Measurements from ENCODE around the gene SERTAD1. TPM values are rescaled to one million over a fixed set of nuclear protein-coding genes. Genes with fewer than 3 reads are reported as not detected.
A peak's percentile ranks its signal among the peaks of the same experiment; 100 is the strongest.

Gene SERTAD1
- total and polyA plus RNA-seq, 4 experiments from 2014 or later: 5.4 to 11.3 (median 10.6) TPM

DNA sequence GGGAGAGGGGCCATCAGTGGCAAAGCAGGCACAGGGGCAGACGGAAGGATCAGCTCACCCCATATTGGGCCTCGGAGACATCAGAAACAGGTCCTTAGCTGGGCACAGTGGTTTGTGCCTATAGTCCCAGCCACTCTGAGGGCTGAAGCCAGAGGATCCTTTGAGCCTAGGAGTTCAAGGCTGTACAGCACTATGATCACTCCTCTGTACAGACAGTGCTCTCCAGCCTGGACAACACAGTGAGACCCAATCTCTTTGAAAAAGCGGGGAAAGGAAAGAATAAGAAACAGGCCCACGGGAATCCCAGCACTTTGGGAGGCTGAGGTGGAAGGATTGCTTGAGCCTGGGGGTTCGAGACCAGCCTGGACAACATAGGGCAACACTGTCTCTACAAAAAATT lies 6.0 kb downstream of the SERTAD1 start:
- no peak for DNase-seq
- ChIA-PET POLR2A (ENCODE audit: partially characterized antibody) (interaction anchor here (0.7 to 8.9 kb wide), 8 partner anchors 14 to 1014 kb away, joined by 3 to 227 read pairs (median 12); partner anchors contain the start of genes BLVRB and SERTAD3), CTCF (ENCODE audit: partially characterized antibody) (interaction anchor here (0.7 to 3.9 kb wide), 21 partner anchors 9 to 190 kb away, joined by 3 to 66 read pairs (median 5); partner anchors contain the start of genes BLVRB, SERTAD3 and SPTBN4)
- Mint-ChIP-seq H3K27ac (peak overlapping the region in 5 of 7 donors; percentile 24 to 85 (median 65)), H3K4me3 (peak overlapping the region; percentile 29 to 88 (median 77)), H3K9me3 (no peaks in the 10 kb centered on the region), H3K36me3 (peaks cover 0 to 10% of the 10 kb centered on the region in 2 donors), H3K4me1 (peaks cover 18 to 43% (median 33%) of the 10 kb centered on the region in 4 donors), H3K27me3 (no peaks in the 10 kb centered on the region)
- H3K27me3 ChIP-seq (ENCODE audit: insufficient read depth, low read length): no peaks in the 10 kb centered on the region
- H3K9me3 ChIP-seq (ENCODE audit: control insufficient read depth in 1 of 2, low read length in 2 of 2): no peaks in the 10 kb centered on the region
- no peak overlapping the region for H3K4me3 ChIP-seq (ENCODE audit: low read length in 2 of 2)
- intact Hi-C loops (cut with micrococcal nuclease): loop anchor here (1.0 to 10.0 kb wide), 4 partner anchors 25 to 135 kb away; partner anchors contain the start of genes AKT2, BLVRB and SERTAD3
- no peak overlapping the region for H3K27ac ChIP-seq (ENCODE audit: low read depth, low read length)
- H3K4me1 ChIP-seq (ENCODE audit: insufficient read depth, low read length): peaks cover 29% of the 10 kb centered on the region
- no peaks in the 10 kb centered on the region for H3K36me3 ChIP-seq (ENCODE audit: insufficient read depth, low read length)

DNA sequence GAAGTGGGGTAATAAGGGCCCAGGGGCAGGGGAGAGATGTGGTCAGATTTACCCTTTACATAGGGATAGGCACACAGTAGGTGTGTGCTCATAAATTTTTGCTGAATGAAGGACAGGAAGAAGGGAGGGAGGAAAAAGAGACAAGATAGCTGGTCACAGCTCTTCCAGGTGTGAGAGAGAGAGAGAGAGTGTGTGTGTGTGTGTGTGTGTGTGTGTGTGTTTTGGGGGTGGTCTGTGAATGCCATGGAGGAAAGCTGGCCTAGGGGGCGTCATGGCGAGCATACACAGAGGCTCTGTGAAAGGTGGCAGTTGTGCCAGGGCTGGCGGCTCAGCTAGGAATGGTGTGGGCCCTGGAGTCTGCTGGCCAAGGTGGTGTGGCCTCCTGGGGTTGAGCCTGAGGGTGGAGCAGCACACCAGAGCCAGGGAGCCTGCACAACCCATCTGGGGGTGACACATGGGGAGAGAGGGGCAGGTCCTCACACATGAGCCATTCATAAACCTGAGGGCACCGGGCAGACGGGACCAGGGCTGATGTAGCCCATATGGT lies 6.7 kb downstream of the SERTAD1 start:
- Histone ChIP-seq H3K36me3 (ENCODE audit: insufficient read depth, low read length) (no peaks in the 10 kb centered on the region), H3K4me1 (ENCODE audit: insufficient read depth, low read length) (peaks cover 22% of the 10 kb centered on the region), H3K4me3 (ENCODE audit: low read length in 2 of 2) (no peak overlapping the region), H3K27me3 (ENCODE audit: insufficient read depth, low read length) (no peaks in the 10 kb centered on the region), H3K9me3 (ENCODE audit: control insufficient read depth in 1 of 2, low read length in 2 of 2) (no peaks in the 10 kb centered on the region), H3K27ac (ENCODE audit: low read depth, low read length) (no peak overlapping the region)
- H3K9me3 Mint-ChIP-seq: no peaks in the 10 kb centered on the region
- H3K4me3 Mint-ChIP-seq: peak overlapping the region in 5 of 8 donors; percentile 33 to 82 (median 44)
- peaks cover 0 to 5% of the 10 kb centered on the region in 2 donors for H3K36me3 Mint-ChIP-seq
- no peak for DNase-seq
- H3K27ac Mint-ChIP-seq: peak overlapping the region in 5 of 7 donors; percentile 8 to 84 (median 57)
- H3K4me1 Mint-ChIP-seq: peaks cover 13 to 36% (median 27%) of the 10 kb centered on the region in 4 donors
- POLR2A ChIA-PET (ENCODE audit: partially characterized antibody): no interaction called here
- no peaks in the 10 kb centered on the region for H3K27me3 Mint-ChIP-seq
- intact Hi-C loops (cut with micrococcal nuclease): no loop called here
- CTCF ChIA-PET (ENCODE audit: partially characterized antibody): interaction anchor here (0.5 to 3.9 kb wide), 2 partner anchors 46 to 118 kb away, joined by 3 to 66 read pairs; partner anchors contain the start of genes BLVRB and SPTBN4

GRCh38 chr19:40418040-40418439 lies 7.8 kb downstream of the SERTAD1 start:
- DNase-seq: no peak
- POLR2A ChIA-PET (ENCODE audit: partially characterized antibody): no interaction called here
- H3K9me3 Mint-ChIP-seq: no peaks in the 10 kb centered on the region
- H3K36me3 Mint-ChIP-seq: peaks cover 0 to 5% of the 10 kb centered on the region in 2 donors
- Histone ChIP-seq H3K4me3 (ENCODE audit: low read length in 2 of 2) (no peak overlapping the region), H3K27me3 (ENCODE audit: insufficient read depth, low read length) (no peaks in the 10 kb centered on the region), H3K36me3 (ENCODE audit: insufficient read depth, low read length) (no peaks in the 10 kb centered on the region), H3K9me3 (ENCODE audit: control insufficient read depth in 1 of 2, low read length in 2 of 2) (no peaks in the 10 kb centered on the region), H3K4me1 (ENCODE audit: insufficient read depth, low read length) (peaks cover 21% of the 10 kb centered on the region), H3K27ac (ENCODE audit: low read depth, low read length) (no peak overlapping the region)
- CTCF ChIA-PET (ENCODE audit: partially characterized antibody): interaction anchor here (0.6 to 3.9 kb wide), 2 partner anchors 43 to 47 kb away, joined by 3 to 66 read pairs; partner anchors contain the start of genes BLVRB and SPTBN4
- peak overlapping the region in 1 of 8 donors; percentile 48 for H3K4me3 Mint-ChIP-seq
- H3K4me1 Mint-ChIP-seq: peaks cover 11 to 33% (median 27%) of the 10 kb centered on the region in 4 donors
- no peaks in the 10 kb centered on the region for H3K27me3 Mint-ChIP-seq
- peak overlapping the region in 5 of 7 donors; percentile 4 to 70 (median 37) for H3K27ac Mint-ChIP-seq
- intact Hi-C loops (cut with micrococcal nuclease): no loop called here

DNA sequence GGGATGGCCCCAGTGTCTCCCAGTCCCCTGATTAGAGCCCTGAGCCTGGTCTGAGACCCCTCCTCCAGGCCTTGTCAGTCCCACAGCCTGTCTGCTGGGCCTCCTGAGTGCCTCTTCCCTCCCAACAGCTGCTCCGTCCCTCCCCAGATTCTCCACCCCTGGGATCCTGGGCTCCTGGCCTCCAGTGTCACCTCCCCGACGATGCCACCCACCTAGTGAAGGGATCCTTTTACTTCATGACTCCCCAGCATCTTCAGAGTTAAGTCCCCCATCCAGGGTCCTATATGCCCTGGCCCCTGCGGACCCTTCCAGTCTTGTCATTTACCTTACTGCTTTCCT lies 8.2 kb downstream of the SERTAD1 start:
- H3K9me3 ChIP-seq (ENCODE audit: control insufficient read depth in 1 of 2, low read length in 2 of 2): no peaks in the 10 kb centered on the region
- no peaks in the 10 kb centered on the region for H3K27me3 Mint-ChIP-seq
- H3K36me3 Mint-ChIP-seq: peaks cover 0 to 5% of the 10 kb centered on the region in 2 donors
- no peaks in the 10 kb centered on the region for H3K27me3 ChIP-seq (ENCODE audit: insufficient read depth, low read length)
- no peaks in the 10 kb centered on the region for H3K36me3 ChIP-seq (ENCODE audit: insufficient read depth, low read length)
- intact Hi-C loops (cut with micrococcal nuclease): no loop called here
- H3K27ac ChIP-seq (ENCODE audit: low read depth, low read length): no peak overlapping the region
- H3K4me3 Mint-ChIP-seq: peak overlapping the region in 2 of 8 donors; percentile 23 to 73
- DNase-seq: no peak
- H3K27ac Mint-ChIP-seq: peak overlapping the region in 3 of 7 donors; percentile 4 to 70 (median 49)
- no peak overlapping the region for H3K4me3 ChIP-seq (ENCODE audit: low read length in 2 of 2)
- peaks cover 21% of the 10 kb centered on the region for H3K4me1 ChIP-seq (ENCODE audit: insufficient read depth, low read length)
- POLR2A ChIA-PET (ENCODE audit: partially characterized antibody): no interaction called here
- H3K9me3 Mint-ChIP-seq: no peaks in the 10 kb centered on the region
- CTCF ChIA-PET (ENCODE audit: partially characterized antibody): interaction anchor here (0.6 to 1.0 kb wide), 2 partner anchors 44 to 47 kb away, joined by 3 read pairs; no protein-coding TSS in a partner anchor
- peaks cover 11 to 33% (median 26%) of the 10 kb centered on the region in 4 donors for H3K4me1 Mint-ChIP-seq

DNA sequence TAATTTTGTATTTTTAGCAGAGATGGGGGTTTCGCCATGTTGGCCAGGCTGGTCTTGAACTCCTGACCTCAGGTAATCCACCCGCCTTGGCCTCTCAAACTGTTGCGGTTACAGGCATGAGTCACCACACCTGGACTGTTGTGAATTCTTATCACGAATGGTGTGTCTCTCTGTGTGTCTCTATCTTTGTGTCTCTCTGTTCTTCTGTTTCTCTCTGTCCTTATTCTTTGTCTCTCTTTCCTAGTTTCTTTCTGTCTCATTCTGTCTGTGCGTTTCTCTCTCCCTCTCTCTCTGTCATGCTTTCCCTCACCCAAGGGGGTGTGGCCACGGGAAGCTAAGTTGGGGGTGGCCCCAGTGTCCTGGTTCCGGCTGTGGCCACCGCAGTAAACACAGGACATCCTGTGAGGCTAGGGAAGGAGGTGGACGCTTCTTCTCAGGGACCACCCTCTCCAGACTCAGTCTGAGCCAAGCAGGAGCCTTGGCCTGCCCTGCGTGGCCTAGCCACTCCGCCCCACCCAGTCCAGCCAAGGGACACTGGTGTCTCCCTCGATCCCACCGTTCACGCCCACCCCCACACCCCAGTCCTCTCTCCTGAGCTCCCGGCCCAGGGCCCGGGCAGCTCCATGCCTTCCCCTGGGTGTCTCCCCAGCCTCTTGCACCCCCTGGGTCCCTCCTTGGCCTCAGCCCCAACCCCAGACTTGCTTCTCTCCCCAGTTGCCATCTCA lies 8.7 kb downstream of the SERTAD1 start:
- no peaks in the 10 kb centered on the region for H3K9me3 ChIP-seq (ENCODE audit: control insufficient read depth in 1 of 2, low read length in 2 of 2)
- intact Hi-C loops (cut with micrococcal nuclease): no loop called here
- Mint-ChIP-seq H3K9me3 (no peaks in the 10 kb centered on the region), H3K36me3 (peaks cover 0 to 5% of the 10 kb centered on the region in 2 donors), H3K27me3 (no peaks in the 10 kb centered on the region), H3K4me3 (peak overlapping the region in 4 of 8 donors; percentile 12 to 73 (median 26)), H3K4me1 (peaks cover 9 to 28% (median 22%) of the 10 kb centered on the region in 4 donors), H3K27ac (peak overlapping the region in 5 of 7 donors; percentile 14 to 85 (median 50))
- no peak overlapping the region for H3K27ac ChIP-seq (ENCODE audit: low read depth, low read length)
- DNase-seq: no peak
- ChIA-PET CTCF (ENCODE audit: partially characterized antibody) (interaction anchor here (1.0 to 1.1 kb wide), 3 partner anchors 9 to 48 kb away, joined by 3 read pairs; partner anchors contain the start of gene SERTAD1), POLR2A (ENCODE audit: partially characterized antibody) (no interaction called here)
- no peaks in the 10 kb centered on the region for H3K36me3 ChIP-seq (ENCODE audit: insufficient read depth, low read length)
- peaks cover 16% of the 10 kb centered on the region for H3K4me1 ChIP-seq (ENCODE audit: insufficient read depth, low read length)
- H3K4me3 ChIP-seq (ENCODE audit: low read length in 2 of 2): no peak overlapping the region
- no peaks in the 10 kb centered on the region for H3K27me3 ChIP-seq (ENCODE audit: insufficient read depth, low read length)

DNA sequence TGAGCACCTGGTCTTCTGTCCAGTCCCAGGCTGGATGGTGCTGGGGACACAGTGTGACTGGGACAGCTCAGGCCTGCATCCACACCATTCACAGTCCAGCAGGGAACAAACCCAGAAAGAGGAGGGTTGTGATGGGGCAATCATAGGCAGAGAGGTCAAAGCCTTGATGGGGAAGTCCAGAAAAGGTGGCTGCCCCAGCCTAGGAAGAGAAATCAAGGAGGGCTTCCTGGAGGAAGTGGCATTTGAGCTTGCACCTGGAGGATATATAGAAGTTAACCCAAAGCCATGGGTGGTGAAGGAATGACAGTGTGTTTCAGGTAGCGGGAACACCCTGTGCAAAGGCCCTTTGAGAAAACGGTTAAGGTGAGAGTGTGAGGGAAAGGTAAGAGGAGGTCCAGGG lies 10.0 kb downstream of the SERTAD1 start:
- peaks cover 8% of the 10 kb centered on the region for H3K4me1 ChIP-seq (ENCODE audit: insufficient read depth, low read length)
- POLR2A ChIA-PET (ENCODE audit: partially characterized antibody): interaction anchor here (1.4 kb wide), 1 partner anchor 27 kb away, joined by 3 read pairs; no protein-coding TSS in a partner anchor

More for the DNA sequence above, 10.0 kb downstream of the SERTAD1 start:
- Histone ChIP-seq H3K27ac (ENCODE audit: low read depth, low read length) (no peak overlapping the region), H3K9me3 (ENCODE audit: control insufficient read depth in 1 of 2, low read length in 2 of 2) (no peaks in the 10 kb centered on the region), H3K4me3 (ENCODE audit: low read length in 2 of 2) (no peak overlapping the region), H3K27me3 (ENCODE audit: insufficient read depth, low read length) (no peaks in the 10 kb centered on the region), H3K36me3 (ENCODE audit: insufficient read depth, low read length) (no peaks in the 10 kb centered on the region)
- H3K36me3 Mint-ChIP-seq: peaks cover 0 to 2% of the 10 kb centered on the region in 2 donors
- no peaks in the 10 kb centered on the region for H3K9me3 Mint-ChIP-seq
- peaks cover 8 to 25% (median 19%) of the 10 kb centered on the region in 4 donors for H3K4me1 Mint-ChIP-seq
- CTCF ChIA-PET (ENCODE audit: partially characterized antibody): interaction anchor here (0.6 to 1.1 kb wide), 2 partner anchors 9 to 10 kb away, joined by 3 read pairs; partner anchors contain the start of gene SERTAD1
- DNase-seq: no peak
- H3K27me3 Mint-ChIP-seq: no peaks in the 10 kb centered on the region
- H3K4me3 Mint-ChIP-seq: no peak overlapping the region
- intact Hi-C loops (cut with micrococcal nuclease): no loop called here
- H3K27ac Mint-ChIP-seq: peak overlapping the region in 4 of 7 donors; percentile 17 to 84 (median 59)
